IMR-90 (cell line): ENCODE measurements around the gene SRGN. TPM values are rescaled to one million over a fixed set of nuclear protein-coding genes. Genes with fewer than 3 reads are reported as not detected.

ENCODE experiments used
- ATAC-seq: fragments of 200-7000 bp; cut with Tn5 transposase; 2 replicates; pipeline ENCODE4 v1.9.1; 2020; ENCODE audit warnings: low read depth, mild to moderate bottlenecking, moderate library complexity
- BruUV-seq: library from RNA; stranded (reverse); fragments of 400-500 nt; replicated peaks from 2 replicates; lab custom pipeline; 2021; lab: Mats Ljungman, UMichigan
- CTCF ChIA-PET: fragments of 300-600 bp; formaldehyde crosslinking; extraction: SDS; loops from one replicate; lab custom pipeline; 2021; ENCODE audit warnings: antibody characterized with exemption; lab: Yijun Ruan, JAX
- POLR2A ChIA-PET: fragments of 300-600 bp; sonication (Branson Sonifier 250); formaldehyde crosslinking; loops from one replicate; lab custom pipeline; 2022; ENCODE audit warnings: antibody characterized with exemption; ENCODE audit not compliant: unreplicated experiment; lab: Charles Lee
- DNase-seq: peaks from one replicate; pipeline ENCODE4 v3.0.0; 2013
- H2AFZ ChIP-seq: replicated peaks from 2 replicates; pipeline ENCODE3; 2013; ENCODE audit warnings: low read length, mild to moderate bottlenecking; ENCODE audit not compliant: poor library complexity
- H2AK5ac ChIP-seq: 2 replicates; pipeline ENCODE4 v1.6.1; 2013; ENCODE audit warnings: low read depth, low read length, inconsistent platforms
- H2AK9ac ChIP-seq: replicated peaks from 2 replicates; pipeline ENCODE3; 2013; ENCODE audit warnings: mild to moderate bottlenecking, low read depth, low read length, moderate library complexity; ENCODE audit not compliant: poor library complexity
- H2BK120ac ChIP-seq: 2 replicates; pipeline ENCODE4 v1.6.1; 2013; ENCODE audit warnings: low read depth, low read length, inconsistent platforms
- H2BK15ac ChIP-seq: 3 replicates; pipeline ENCODE4 v1.6.1; 2013; ENCODE audit warnings: low read depth, low read length, inconsistent platforms
- H2BK20ac ChIP-seq: 2 replicates; pipeline ENCODE4 v1.6.1; 2013; ENCODE audit warnings: low read depth, mild to moderate bottlenecking, inconsistent platforms, low read length, moderate library complexity
- H2BK5ac ChIP-seq: 2 replicates; pipeline ENCODE4 v1.6.1; 2013; ENCODE audit warnings: mild to moderate bottlenecking, low read depth, low read length, inconsistent platforms; ENCODE audit not compliant: poor library complexity, severe bottlenecking
- H3K14ac ChIP-seq: replicated peaks from 2 replicates; pipeline ENCODE4 v1.6.1; 2013; ENCODE audit warnings: low read depth, low read length, inconsistent platforms
- H3K18ac ChIP-seq: 2 replicates; pipeline ENCODE4 v1.6.1; 2013; ENCODE audit warnings: low read depth, low read length, control low read depth
- H3K23ac ChIP-seq: 2 replicates; pipeline ENCODE4 v1.6.1; 2013; ENCODE audit warnings: low read depth, low read length, inconsistent platforms
- H3K27ac ChIP-seq: 2 replicates; pipeline ENCODE4 v1.5.1; 2013; ENCODE audit warnings: mild to moderate bottlenecking, control low read depth, low read length; ENCODE audit not compliant: insufficient read depth
- H3K27me3 ChIP-seq: 2 replicates; pipeline ENCODE4 v1.6.1; 2013; ENCODE audit warnings: low read length; ENCODE audit not compliant: control insufficient read depth, insufficient read depth
- H3K36me3 ChIP-seq: 2 replicates; pipeline ENCODE4 v1.6.1; 2013; ENCODE audit warnings: low read length, mixed read lengths; ENCODE audit not compliant: control insufficient read depth, insufficient read depth
- H3K4ac ChIP-seq: 2 replicates; pipeline ENCODE4 v1.6.1; 2013; ENCODE audit warnings: low read depth, low read length, inconsistent platforms
- H3K4me1 ChIP-seq: 2 replicates; pipeline ENCODE4 v1.6.1; 2013; ENCODE audit warnings: low read length, mixed read lengths; ENCODE audit not compliant: control insufficient read depth, insufficient read depth
- H3K4me2 ChIP-seq: 2 replicates; pipeline ENCODE4 v1.6.1; 2013; ENCODE audit warnings: low read depth, mild to moderate bottlenecking, control low read depth, low read length, moderate library complexity
- H3K4me3 ChIP-seq: 2 replicates; pipeline ENCODE4 v1.5.1; 2013; ENCODE audit warnings: low read depth, mild to moderate bottlenecking, control low read depth, low read length, moderate library complexity; ENCODE audit not compliant: insufficient read depth
- H3K56ac ChIP-seq: 2 replicates; pipeline ENCODE4 v1.6.1; 2013; ENCODE audit warnings: low read length, inconsistent platforms; ENCODE audit not compliant: insufficient read depth; ENCODE audit errors: extremely low read depth
- H3K79me1 ChIP-seq, 2 experiments: 2 replicates each; pipeline ENCODE4 v1.6.1; 2013; ENCODE audit warnings: low read length in 2 of 2, inconsistent platforms in 1 of 2, low read depth in 1 of 2
- H3K9ac ChIP-seq: 2 replicates; pipeline ENCODE4 v1.6.1; 2013; ENCODE audit warnings: low read depth, low read length, control low read depth
- H3K9me1 ChIP-seq: 2 replicates; pipeline ENCODE4 v1.6.1; 2013; ENCODE audit warnings: low read length, inconsistent platforms; ENCODE audit not compliant: insufficient read depth
- H3K9me3 ChIP-seq: 2 replicates; pipeline ENCODE4 v1.6.1; 2013; ENCODE audit warnings: low read length; ENCODE audit not compliant: control insufficient read depth, insufficient read depth
- H4K20me1 ChIP-seq: 2 replicates; pipeline ENCODE4 v1.6.1; 2013; ENCODE audit warnings: low read length, inconsistent platforms; ENCODE audit not compliant: insufficient read depth
- H4K5ac ChIP-seq: 2 replicates; pipeline ENCODE4 v1.6.1; 2013; ENCODE audit warnings: mild to moderate bottlenecking, low read depth, low read length, control low read depth
- H4K8ac ChIP-seq, 2 experiments: 2 replicates each; pipeline ENCODE4 v1.6.1; 2013; ENCODE audit warnings: low read depth in 2 of 2, low read length in 2 of 2, control low read depth in 1 of 2, inconsistent platforms in 1 of 2
- H4K91ac ChIP-seq: 2 replicates; pipeline ENCODE4 v1.6.1; 2013; ENCODE audit warnings: low read depth, low read length, inconsistent platforms; ENCODE audit not compliant: insufficient read depth
- RCOR1 ChIP-seq: IDR thresholded peaks from 2 replicates; pipeline ENCODE4 v1.6.1; 2012; ENCODE audit warnings: mild to moderate bottlenecking, low read length, improper control_type of control experiment; ENCODE audit not compliant: insufficient replicate concordance
- WGBS, 2 experiments: methylation state at CpG; one replicate each; pipeline versions ENCODE4 v1.1.5 to v1.1.7; 2013; ENCODE audit warnings: missing lambda C conversion rate in 2 of 2; ENCODE audit not compliant: insufficient read length in 1 of 2; ENCODE audit errors: extremely low coverage in 2 of 2; 5-methylcytosine and 5-hydroxymethylcytosine counted together
- dilution Hi-C: fragments of 300-500 bp; cut with HindIII; formaldehyde crosslinking; loops from one replicate; pipeline ENCODE4 v1.14.3; 2018; ENCODE audit warnings: low sequenced_read_pairs; ENCODE audit not compliant: unreplicated experiment
- in situ Hi-C: fragments of 300-500 bp; cut with MboI; formaldehyde crosslinking; loops from 3 replicates; pipeline ENCODE4 v1.14.3; 2019; ENCODE audit warnings: low sequenced_read_pairs, inconsistent platforms, mixed read lengths
- intact Hi-C: fragments of 100-400 bp; cut with micrococcal nuclease; formaldehyde crosslinking; loops from 2 replicates; pipeline ENCODE4 v1.10.0; 2022
- polyA plus RNA-seq, 3 experiments: library from polyadenylated mRNA; depleted of rRNA; stranded (reverse); fragments of >200 nt; gene quantifications; 2 replicates each; pipeline ENCODE4 v1.2.3, GENCODE V29; 2012; ENCODE audit warnings: low replicate concordance in 1 of 3
- total RNA-seq: library from RNA; depleted of rRNA; stranded (reverse); fragments of >200 nt; gene quantifications from 2 replicates; pipeline ENCODE4 v1.2.3, GENCODE V29; 2012

Gene SRGN
- total and polyA plus RNA-seq, 2 of the 4 experiments (the other 2 are of a cell fraction), result 33.3 to 41.4 TPM

GRCh38 chr10:69049566-69049961 is 38.3 kb upstream of the SRGN start:
- Histone ChIP-seq H3K79me1 (no peaks in the 10 kb centered on the region), H3K56ac (no peak overlapping the region), H3K27ac (no peak overlapping the region), H3K9ac (no peak overlapping the region), H2BK120ac (peak overlapping the region; percentile 30; the same call in 1 of the 2 replicates), H2AFZ (peak overlapping the region; percentile 16), H3K18ac (no peak overlapping the region), H3K14ac (0 out of 2 replicates have a peak overlapping the region, but pooled peaks have one; percentile 19), H3K4me1 (peaks cover 10% of the 10 kb centered on the region), H3K23ac (no peak overlapping the region), H2AK9ac (no peak overlapping the region), H2BK5ac (no peak overlapping the region), H4K5ac (no peak overlapping the region), H3K4me3 (no peak overlapping the region), H4K8ac (no peak overlapping the region), H3K36me3 (no peaks in the 10 kb centered on the region), H3K27me3 (no peaks in the 10 kb centered on the region), H3K9me3 (no peaks in the 10 kb centered on the region), H3K4ac (no peak overlapping the region; the same call in 1 of the 2 replicates), H2BK20ac (0 out of 2 replicates have a peak overlapping the region, but pooled peaks have one; percentile 9), H4K20me1 (no peaks in the 10 kb centered on the region), H2BK15ac (no peak overlapping the region), H4K91ac (no peak overlapping the region; the same call in 1 of the 2 replicates), H3K4me2 (no peak overlapping the region), H2AK5ac (peak overlapping the region; percentile 47), H3K9me1 (peaks cover 5% of the 10 kb centered on the region; the same call in 1 of the 2 replicates)
- dilution Hi-C loops, result no loop called here
- DNase-seq, result no peak
- intact Hi-C loops, result loop anchor here (5.0 kb wide), 1 partner anchor 37 kb away; no protein-coding TSS in a partner anchor
- no peak for ATAC-seq
- WGBS, 2 experiments, result 96% methylated on average over 4 of the region's 6 CpGs; no CpG with 5 or more reads in 1 of the 2 experiments
- CTCF ChIA-PET, result no interaction called here
- in situ Hi-C loops, result no loop called here
- no peak for TF ChIP-seq RCOR1
- BruUV-seq, result no TSS peak
- POLR2A ChIA-PET, result no interaction called here
